ENCODE measurements around the gene EVC2. TPM values are rescaled to one million over a fixed set of nuclear protein-coding genes. Genes with fewer than 3 reads are reported as not detected.

Gene EVC2
- polyA plus RNA-seq, 4 donors, result 7.7 to 11.0 (median 8.6) TPM

GRCh38 chr4:5571646-5572045 lies 136.7 kb downstream of the EVC2 start:
- no peak for DNase-seq (ENCODE audit: low read depth in 4 of 4, low spot score in 2 of 4)

- DNase-seq (ENCODE audit: low read depth in 4 of 4, low spot score in 2 of 4), result no peak
Measured at GRCh38 chr4:5569451-5569850, 138.9 kb downstream of the EVC2 start.

GRCh38 chr4:5568931-5569330 lies 139.4 kb downstream of the EVC2 start:
- DNase-seq (ENCODE audit: low read depth in 4 of 4, low spot score in 2 of 4), result no peak

GRCh38 chr4:5568336-5568735 lies 140.0 kb downstream of the EVC2 start:
- no peak for DNase-seq (ENCODE audit: low read depth in 4 of 4, low spot score in 2 of 4)

- no peak for DNase-seq (ENCODE audit: low read depth in 4 of 4, low spot score in 2 of 4)
Measured at GRCh38 chr4:5566991-5567390, 141.4 kb downstream of the EVC2 start.

GRCh38 chr4:5566526-5566925 lies 141.8 kb downstream of the EVC2 start:
- no peak for DNase-seq (ENCODE audit: low read depth in 4 of 4, low spot score in 2 of 4)

GRCh38 chr4:5563856-5564255 lies 144.5 kb downstream of the EVC2 start:
- no peak for DNase-seq (ENCODE audit: low read depth in 4 of 4, low spot score in 2 of 4)

- DNase-seq (ENCODE audit: low read depth in 4 of 4, low spot score in 2 of 4), result no peak
Measured at GRCh38 chr4:5562476-5562875, 145.9 kb downstream of the EVC2 start.

- DNase-seq (ENCODE audit: low read depth in 4 of 4, low spot score in 2 of 4), result no peak
Measured at GRCh38 chr4:5561286-5561685, 147.1 kb downstream of the EVC2 start.

GRCh38 chr4:5558502-5558901 lies 149.9 kb downstream of the EVC2 start:
- DNase-seq (ENCODE audit: low read depth in 4 of 4, low spot score in 2 of 4), result no peak

- DNase-seq (ENCODE audit: low read depth in 4 of 4, low spot score in 2 of 4), result no peak
Measured at GRCh38 chr4:5554376-5554775, 154.0 kb downstream of the EVC2 start.

- DNase-seq (ENCODE audit: low read depth in 4 of 4, low spot score in 2 of 4), result no peak
Measured at GRCh38 chr4:5553801-5554200, 154.6 kb downstream of the EVC2 start.

GRCh38 chr4:5552451-5552850 lies 155.9 kb downstream of the EVC2 start:
- no peak for DNase-seq (ENCODE audit: low read depth in 4 of 4, low spot score in 2 of 4)

- no peak for DNase-seq (ENCODE audit: low read depth in 4 of 4, low spot score in 2 of 4)
Measured at GRCh38 chr4:5547651-5548249, 160.6 kb downstream of the EVC2 start.

GRCh38 chr4:5545271-5545670 lies 163.1 kb downstream of the EVC2 start:
- DNase-seq (ENCODE audit: low read depth in 4 of 4, low spot score in 2 of 4), result no peak

GRCh38 chr4:5544762-5545161 lies 163.6 kb downstream of the EVC2 start:
- no peak for DNase-seq (ENCODE audit: low read depth in 4 of 4, low spot score in 2 of 4)

- no peak for DNase-seq (ENCODE audit: low read depth in 4 of 4, low spot score in 2 of 4)
Measured at GRCh38 chr4:5543681-5544080, 164.7 kb downstream of the EVC2 start.

GRCh38 chr4:5541169-5541568 lies 167.2 kb downstream of the EVC2 start:
- no peak for DNase-seq (ENCODE audit: low read depth in 4 of 4, low spot score in 2 of 4)

GRCh38 chr4:5539584-5539983 lies 168.8 kb downstream of the EVC2 start:
- no peak for DNase-seq (ENCODE audit: low read depth in 4 of 4, low spot score in 2 of 4)

- DNase-seq (ENCODE audit: low read depth in 4 of 4, low spot score in 2 of 4), result no peak
Measured at GRCh38 chr4:5532100-5532499, 176.3 kb downstream of the EVC2 start.

- DNase-seq (ENCODE audit: low read depth in 4 of 4, low spot score in 2 of 4), result no peak
Measured at GRCh38 chr4:5528031-5528436, 180.3 kb downstream of the EVC2 start.

- no peak for DNase-seq (ENCODE audit: low read depth in 4 of 4, low spot score in 2 of 4)
Measured at GRCh38 chr4:5527211-5527610, 181.1 kb downstream of the EVC2 start.

All from left renal cortex interstitium (tissue), 4 donors.